NCI-H146 treated with DMSO at 0.1 percent for 48 hours (cell line): ENCODE data around the gene GGCT.

Experiments used
- DNase-seq: peaks from one replicate; lab custom pipeline; 2025; ENCODE audit not compliant: unreplicated experiment; lab: John Stamatoyannopoulos, UW

The GGCT gene

GRCh38 chr7:30479202-30480120 lies 25.2 kb downstream of the GGCT start:
- DNase-seq = no peak

GRCh38 chr7:30478349-30479201 lies 26.1 kb downstream of the GGCT start, which contains the start of gene NOD1:
Gene NOD1 (minus strand): TSS chr7:30478784. CDS start chr7:30456921, 21,863 bp downstream.
- peak; percentile 28 for DNase-seq

- DNase-seq = peak; percentile 25
Observed at GRCh38 chr7:30476459-30477145, 28.0 kb downstream of the GGCT start.

- DNase-seq = no peak
Observed at GRCh38 chr7:30475580-30475979, 29.0 kb downstream of the GGCT start.

- DNase-seq = no peak
Observed at GRCh38 chr7:30474893-30475292, 29.7 kb downstream of the GGCT start.

- no peak for DNase-seq
Observed at GRCh38 chr7:30474485-30474884, 30.1 kb downstream of the GGCT start.

GRCh38 chr7:30473903-30474302 lies 30.7 kb downstream of the GGCT start:
- no peak for DNase-seq

- DNase-seq = no peak
Observed at GRCh38 chr7:30472784-30473775, 31.5 kb downstream of the GGCT start.

GRCh38 chr7:30472081-30472783 lies 32.4 kb downstream of the GGCT start:
- no peak for DNase-seq

- DNase-seq = no peak
Observed at GRCh38 chr7:30471205-30471604, 33.4 kb downstream of the GGCT start.

GRCh38 chr7:30470771-30471170 lies 33.9 kb downstream of the GGCT start:
- no peak for DNase-seq

GRCh38 chr7:30470163-30470770 lies 34.4 kb downstream of the GGCT start:
- DNase-seq = no peak

GRCh38 chr7:30469303-30469702 lies 35.3 kb downstream of the GGCT start:
- no peak for DNase-seq

- no peak for DNase-seq
Observed at GRCh38 chr7:30468791-30469190, 35.8 kb downstream of the GGCT start.

GRCh38 chr7:30468041-30468440 lies 36.6 kb downstream of the GGCT start:
- no peak for DNase-seq

- no peak for DNase-seq
Observed at GRCh38 chr7:30467271-30467670, 37.4 kb downstream of the GGCT start.

- DNase-seq = no peak
Observed at GRCh38 chr7:30466266-30466665, 38.4 kb downstream of the GGCT start.

GRCh38 chr7:30465811-30466180 lies 38.8 kb downstream of the GGCT start:
- no peak for DNase-seq
